Measurements from ENCODE around the gene TEAD1. TPM values are rescaled to one million over a fixed set of nuclear protein-coding genes. Genes with fewer than 3 reads are reported as not detected.

TEAD1 gene
- total and polyA plus RNA-seq, 2 experiments from 2014 or later: 45.9 to 105 TPM

DNA sequence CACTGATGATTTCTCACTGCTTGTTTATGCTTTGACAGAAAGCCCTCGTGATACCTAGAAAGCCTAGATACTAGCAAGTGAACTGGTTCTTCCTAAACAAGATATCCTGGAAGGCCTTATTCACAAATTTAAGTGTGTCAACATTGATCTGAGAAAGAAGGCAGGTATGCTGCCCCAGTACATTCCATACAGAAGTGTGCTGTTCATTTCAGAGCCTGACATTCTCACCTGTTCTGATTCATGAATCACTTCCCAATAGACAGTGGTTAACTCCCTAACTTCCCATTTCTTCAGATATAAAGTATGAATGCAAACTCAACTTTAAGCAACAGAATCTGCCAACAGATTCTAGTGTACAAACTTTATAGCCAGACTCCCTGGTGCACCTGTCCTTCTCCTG is 319.4 kb downstream of the TEAD1 start:
- Histone ChIP-seq H3K27me3 (peaks cover 6% of the 10 kb centered on the region), H3K27ac (no peak overlapping the region), H3K4me1 (ENCODE audit: low read depth) (no peaks in the 10 kb centered on the region), H3K9me3 (ENCODE audit: low read depth) (no peaks in the 10 kb centered on the region), H3K4me3 (no peak overlapping the region), H3K36me3 (no peaks in the 10 kb centered on the region)
- DNase-seq (ENCODE audit: low read depth in 1 of 2, low spot score in 1 of 2): no peak
- TF ChIP-seq, protein P1, sequence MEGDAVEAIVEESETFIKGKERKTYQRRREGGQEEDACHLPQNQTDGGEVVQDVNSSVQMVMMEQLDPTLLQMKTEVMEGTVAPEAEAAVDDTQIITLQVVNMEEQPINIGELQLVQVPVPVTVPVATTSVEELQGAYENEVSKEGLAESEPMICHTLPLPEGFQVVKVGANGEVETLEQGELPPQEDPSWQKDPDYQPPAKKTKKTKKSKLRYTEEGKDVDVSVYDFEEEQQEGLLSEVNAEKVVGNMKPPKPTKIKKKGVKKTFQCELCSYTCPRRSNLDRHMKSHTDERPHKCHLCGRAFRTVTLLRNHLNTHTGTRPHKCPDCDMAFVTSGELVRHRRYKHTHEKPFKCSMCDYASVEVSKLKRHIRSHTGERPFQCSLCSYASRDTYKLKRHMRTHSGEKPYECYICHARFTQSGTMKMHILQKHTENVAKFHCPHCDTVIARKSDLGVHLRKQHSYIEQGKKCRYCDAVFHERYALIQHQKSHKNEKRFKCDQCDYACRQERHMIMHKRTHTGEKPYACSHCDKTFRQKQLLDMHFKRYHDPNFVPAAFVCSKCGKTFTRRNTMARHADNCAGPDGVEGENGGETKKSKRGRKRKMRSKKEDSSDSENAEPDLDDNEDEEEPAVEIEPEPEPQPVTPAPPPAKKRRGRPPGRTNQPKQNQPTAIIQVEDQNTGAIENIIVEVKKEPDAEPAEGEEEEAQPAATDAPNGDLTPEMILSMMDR (IDR thresholded peaks at IDR 0.05; ENCODE audit: low read depth, low read length): no peak

Data from cardiac muscle cell (in vitro differentiated cells and primary cell).